ENCODE results near the gene AKT3. TPM values are rescaled to one million over a fixed set of nuclear protein-coding genes. Genes with fewer than 3 reads are reported as not detected.
A peak's percentile ranks its signal among the peaks of the same experiment; 100 is the strongest.

Gene AKT3
- total RNA-seq, 1 experiment from 2014 or later, result 40.4 TPM

- no peak for DNase-seq
- peaks cover 5% of the 10 kb centered on the region; the same call in 1 of the 2 replicates for H3K4me1 ChIP-seq
- H3K4me3 ChIP-seq, result no peak overlapping the region
- H3K9me3 ChIP-seq (replicated peaks), result no peaks in the 10 kb centered on the region
- H3K36me3 ChIP-seq, result no peaks in the 10 kb centered on the region
- H3K27ac ChIP-seq, result no peak overlapping the region
- no peaks in the 10 kb centered on the region for H3K27me3 ChIP-seq
These were observed 349.0 kb downstream of the AKT3 start for GRCh38 chr1:243501002-243501401.

GRCh38 chr1:243500512-243500911 is 349.5 kb downstream of the AKT3 start:
- no peak overlapping the region for H3K4me3 ChIP-seq
- H3K9me3 ChIP-seq (replicated peaks), result no peaks in the 10 kb centered on the region
- H3K36me3 ChIP-seq, result no peaks in the 10 kb centered on the region
- DNase-seq, result no peak
- H3K27me3 ChIP-seq, result no peaks in the 10 kb centered on the region
- no peak overlapping the region for H3K27ac ChIP-seq
- H3K4me1 ChIP-seq, result peaks cover 8% of the 10 kb centered on the region

- no peak for DNase-seq
- Histone ChIP-seq H3K27me3 (no peaks in the 10 kb centered on the region), H3K9me3 (replicated peaks) (no peaks in the 10 kb centered on the region), H3K27ac (no peak overlapping the region), H3K4me3 (no peak overlapping the region), H3K4me1 (peaks cover 8% of the 10 kb centered on the region), H3K36me3 (no peaks in the 10 kb centered on the region)
These were observed 350.3 kb downstream of the AKT3 start for GRCh38 chr1:243499711-243500110.

GRCh38 chr1:243499248-243499647 is 350.8 kb downstream of the AKT3 start:
- Histone ChIP-seq H3K27me3 (no peaks in the 10 kb centered on the region), H3K27ac (no peak overlapping the region), H3K36me3 (no peaks in the 10 kb centered on the region), H3K4me3 (no peak overlapping the region), H3K4me1 (peaks cover 8% of the 10 kb centered on the region), H3K9me3 (replicated peaks) (no peaks in the 10 kb centered on the region)
- no peak for DNase-seq

- no peak overlapping the region for H3K27ac ChIP-seq
- peaks cover 8% of the 10 kb centered on the region for H3K4me1 ChIP-seq
- no peaks in the 10 kb centered on the region for H3K27me3 ChIP-seq
- H3K36me3 ChIP-seq, result no peaks in the 10 kb centered on the region
- no peak for DNase-seq
- no peak overlapping the region for H3K4me3 ChIP-seq
- no peaks in the 10 kb centered on the region for H3K9me3 ChIP-seq (replicated peaks)
These were observed 351.9 kb downstream of the AKT3 start for GRCh38 chr1:243497939-243498681.

- DNase-seq, result no peak
- no peaks in the 10 kb centered on the region for H3K36me3 ChIP-seq
- H3K27me3 ChIP-seq, result no peaks in the 10 kb centered on the region
- no peak overlapping the region for H3K27ac ChIP-seq
- no peak overlapping the region for H3K4me3 ChIP-seq
- H3K9me3 ChIP-seq (replicated peaks), result no peaks in the 10 kb centered on the region
- H3K4me1 ChIP-seq, result peaks cover 8% of the 10 kb centered on the region
These were observed 353.2 kb downstream of the AKT3 start for GRCh38 chr1:243496806-243497205.

GRCh38 chr1:243496187-243496646 is 353.8 kb downstream of the AKT3 start:
- H3K36me3 ChIP-seq, result no peaks in the 10 kb centered on the region

GRCh38 chr1:243495442-243496186 is 354.4 kb downstream of the AKT3 start:
- Histone ChIP-seq H3K4me1 (peaks cover 8% of the 10 kb centered on the region), H3K27ac (peak overlapping the region; percentile 28; the same call in 1 of the 2 replicates), H3K27me3 (no peaks in the 10 kb centered on the region), H3K4me3 (no peak overlapping the region), H3K9me3 (replicated peaks) (no peaks in the 10 kb centered on the region), H3K36me3 (no peaks in the 10 kb centered on the region)
- peak in 1 of 2 experiments; percentile 40 for DNase-seq

More at GRCh38 chr1:243496187-243496646, 353.8 kb downstream of the AKT3 start:
- peak; percentile 18 to 40 for DNase-seq
- no peaks in the 10 kb centered on the region for H3K9me3 ChIP-seq (replicated peaks)
- no peaks in the 10 kb centered on the region for H3K27me3 ChIP-seq
- H3K4me1 ChIP-seq, result peaks cover 8% of the 10 kb centered on the region
- H3K4me3 ChIP-seq, result no peak overlapping the region
- peak overlapping the region; percentile 28; the same call in 1 of the 2 replicates for H3K27ac ChIP-seq

- no peak for DNase-seq
- Histone ChIP-seq H3K36me3 (no peaks in the 10 kb centered on the region), H3K4me1 (peaks cover 10% of the 10 kb centered on the region), H3K9me3 (replicated peaks) (no peaks in the 10 kb centered on the region), H3K27me3 (no peaks in the 10 kb centered on the region), H3K27ac (no peak overlapping the region), H3K4me3 (no peak overlapping the region)
These were observed 355.2 kb downstream of the AKT3 start for GRCh38 chr1:243494741-243495431.

- Histone ChIP-seq H3K4me3 (no peak overlapping the region), H3K9me3 (replicated peaks) (no peaks in the 10 kb centered on the region), H3K36me3 (no peaks in the 10 kb centered on the region), H3K4me1 (peaks cover 23% of the 10 kb centered on the region), H3K27me3 (no peaks in the 10 kb centered on the region), H3K27ac (no peak overlapping the region)
- no peak for DNase-seq
These were observed 356.6 kb downstream of the AKT3 start for GRCh38 chr1:243493156-243494129.

GRCh38 chr1:243490748-243491686 is 359.0 kb downstream of the AKT3 start:
- H3K27ac ChIP-seq, result no peak overlapping the region
- no peak for DNase-seq
- peaks cover 23% of the 10 kb centered on the region for H3K4me1 ChIP-seq

GRCh38 chr1:243489681-243490546 is 360.1 kb downstream of the AKT3 start:
- peaks cover 19% of the 10 kb centered on the region for H3K4me1 ChIP-seq
- H3K9me3 ChIP-seq (replicated peaks), result no peaks in the 10 kb centered on the region
- no peaks in the 10 kb centered on the region for H3K36me3 ChIP-seq
- no peak for DNase-seq
- no peak overlapping the region for H3K4me3 ChIP-seq
- H3K27ac ChIP-seq, result peak overlapping the region; percentile 92
- no peaks in the 10 kb centered on the region for H3K27me3 ChIP-seq

More at GRCh38 chr1:243490748-243491686, 359.0 kb downstream of the AKT3 start:
- H3K9me3 ChIP-seq (replicated peaks), result no peaks in the 10 kb centered on the region
- H3K27me3 ChIP-seq, result no peaks in the 10 kb centered on the region
- H3K36me3 ChIP-seq, result no peaks in the 10 kb centered on the region
- H3K4me3 ChIP-seq, result no peak overlapping the region
